H54 (cell line): ENCODE data around the gene ZNF292.
A peak's percentile ranks its signal among the peaks of the same experiment; 100 is the strongest.
"Not testable (repeated sequence)": the region's sequence is repeated elsewhere in the genome, so short reads cannot be mapped to it uniquely, and the experiment has no call there.

Experiments used
- DNase-seq: peaks from one replicate; pipeline ENCODE4 v3.0.0; 2011; ENCODE audit warnings: low spot score, mixed read lengths; ENCODE audit not compliant: insufficient read length
- FAIRE-seq: peaks from 3 replicates; lab custom pipeline; 2011; peaks lifted over from hg19 to GRCh38; lab: Jason Lieb, UNC
- POLR2A ChIP-seq: IDR thresholded peaks from 2 replicates; pipeline ENCODE4 v1.6.1; 2011; ENCODE audit warnings: low read depth, mild to moderate bottlenecking, low read length

ZNF292 gene

DNA sequence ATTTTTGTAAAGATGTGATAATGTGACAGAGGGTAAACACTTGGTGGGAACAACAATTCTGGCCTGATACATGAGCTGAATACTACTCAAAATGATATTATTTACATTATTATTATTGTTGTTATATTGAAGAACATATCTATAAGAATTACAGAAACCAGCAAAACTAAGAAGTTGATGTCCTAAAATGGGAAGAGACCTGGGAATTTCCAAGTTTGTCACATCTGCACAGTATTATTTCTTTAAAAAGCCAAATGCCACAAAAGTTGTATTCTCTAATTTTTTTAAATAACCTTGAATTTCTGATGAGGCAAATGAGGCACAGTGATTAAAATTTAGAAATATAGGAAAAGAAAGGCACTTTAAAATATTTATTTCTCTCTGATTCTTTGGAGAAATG lies 5.0 kb upstream of the ZNF292 start:
- FAIRE-seq = no peak
- TF ChIP-seq POLR2A = no peak
- DNase-seq = no peak

DNA sequence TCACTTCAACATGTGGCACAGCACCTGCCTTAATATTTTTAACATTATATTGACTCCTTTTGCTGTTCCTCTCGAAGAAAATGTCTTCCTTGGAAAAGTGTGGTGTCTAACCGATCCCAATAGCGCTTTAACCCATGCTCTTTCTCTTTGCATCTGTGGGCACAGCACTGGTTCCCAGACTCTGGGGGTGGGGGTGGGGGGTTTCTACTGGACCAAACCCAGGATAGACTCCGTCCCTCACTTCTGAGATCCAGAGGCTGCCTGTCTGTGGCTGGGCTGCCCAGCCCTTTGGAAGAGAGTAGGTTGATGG lies 3.9 kb upstream of the ZNF292 start:
- no peak for DNase-seq
- no peak for TF ChIP-seq POLR2A
- FAIRE-seq = no peak

GRCh38 chr6:87151781-87152525 lies 3.4 kb upstream of the ZNF292 start:
- TF ChIP-seq POLR2A = peak; percentile 18; the same call in 1 of the 2 replicates
- FAIRE-seq (no peak), DNase-seq (peak; percentile 23)

- DNase-seq (no peak), FAIRE-seq (no peak)
- no peak for TF ChIP-seq POLR2A
Measured at GRCh38 chr6:87152526-87152955, 2.8 kb upstream of the ZNF292 start.

- no peak for TF ChIP-seq POLR2A
- peak; percentile 64 for DNase-seq
- peak; percentile 96 for FAIRE-seq
Measured at GRCh38 chr6:87154641-87154992, 748 bp upstream of the ZNF292 start.

DNA sequence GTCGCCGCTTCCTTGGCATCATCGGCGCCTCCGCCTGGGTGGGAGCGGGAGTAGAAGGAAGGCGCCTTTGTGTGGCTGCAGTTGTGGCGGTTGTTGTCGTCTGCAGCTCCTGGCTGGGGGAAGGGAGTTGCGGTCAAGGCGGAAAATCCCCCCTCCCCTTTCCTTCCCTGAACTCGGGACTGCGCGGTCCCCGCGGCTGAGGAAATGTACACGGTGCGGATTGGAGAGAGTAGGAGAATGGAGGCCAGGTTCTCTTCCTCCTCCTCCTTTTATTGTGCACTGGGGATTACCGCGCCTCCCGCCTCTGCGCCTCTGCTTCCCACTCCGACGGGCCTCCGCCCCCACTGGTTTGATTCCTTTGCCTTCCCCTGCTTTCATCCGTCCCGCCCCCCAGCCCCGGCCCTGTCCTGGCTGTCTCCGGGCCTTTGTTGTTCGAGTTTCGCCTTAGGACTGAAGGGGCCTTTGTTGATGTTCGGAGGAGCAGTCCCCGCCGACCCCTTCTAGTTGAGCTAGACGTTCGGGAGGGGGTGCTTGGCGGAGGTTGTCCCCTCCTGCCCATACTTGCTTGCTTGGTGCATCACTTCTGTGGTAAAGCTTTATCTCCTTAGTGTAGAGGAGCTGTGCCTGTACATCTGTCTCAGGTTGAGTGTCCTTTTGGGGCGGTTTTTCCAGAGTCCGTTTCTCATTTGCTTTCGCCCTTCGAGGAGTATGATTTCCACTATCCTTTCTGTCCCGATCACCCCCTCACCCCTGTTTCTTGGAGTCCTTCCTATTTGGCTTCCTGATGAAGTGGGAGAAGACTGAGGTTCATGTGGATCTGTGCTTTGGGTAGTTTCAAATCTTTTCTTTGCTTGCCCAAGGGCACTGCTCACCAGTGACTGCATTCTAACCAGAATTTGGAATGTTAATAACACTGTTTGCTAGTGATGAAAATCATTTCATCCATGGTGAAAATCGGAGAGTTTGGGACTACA lies 764 bp downstream of the ZNF292 start:
- TF ChIP-seq POLR2A = no peak
- FAIRE-seq (peak; percentile 15), DNase-seq (peak; percentile 19)

DNA sequence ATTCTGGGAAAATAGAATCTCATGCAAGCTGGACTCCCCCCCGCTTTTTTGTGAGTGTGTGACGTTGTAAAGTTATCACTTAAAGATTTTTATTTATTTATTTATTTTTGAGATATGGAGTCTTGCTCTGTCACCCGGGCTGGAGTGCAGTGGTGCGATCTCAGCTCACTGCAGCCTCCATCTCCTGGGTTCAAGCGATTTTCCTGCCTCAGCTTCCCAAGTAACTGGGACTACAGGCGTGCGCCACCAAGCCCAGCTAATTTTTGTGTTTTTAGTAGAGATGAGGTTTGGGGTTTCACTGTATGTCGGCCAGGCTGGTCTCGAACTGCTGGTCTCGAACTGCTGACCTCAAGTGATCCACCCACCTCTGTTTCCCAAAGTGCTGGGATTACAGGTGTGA lies 2.2 kb downstream of the ZNF292 start:
- FAIRE-seq, DNase-seq: not testable (repeated sequence)

GRCh38 chr6:87161299-87161698 lies 5.9 kb downstream of the ZNF292 start:
- FAIRE-seq (no peak), DNase-seq (no peak)
- TF ChIP-seq POLR2A = no peak

DNA sequence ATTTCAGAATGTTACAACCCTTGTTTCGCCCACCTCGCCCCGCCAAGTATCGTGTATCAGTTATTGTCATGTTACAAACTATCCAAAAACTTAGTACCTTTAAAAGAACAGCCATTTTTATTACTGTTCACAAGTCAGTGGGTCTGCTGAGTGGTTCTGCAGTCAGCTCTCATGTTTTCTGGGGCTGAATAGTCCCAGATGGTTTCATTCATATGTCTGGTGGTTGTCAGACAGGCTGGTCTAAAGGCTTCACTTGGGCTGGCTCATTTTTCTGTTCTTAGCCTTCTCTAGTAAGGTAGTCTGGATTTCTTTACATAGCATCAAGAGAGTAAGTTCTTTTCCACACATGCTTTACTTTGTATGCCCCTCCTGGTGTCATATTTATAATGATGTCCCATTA lies 8.6 kb downstream of the ZNF292 start:
- FAIRE-seq (no peak), DNase-seq (no peak)
- TF ChIP-seq POLR2A = no peak

GRCh38 chr6:87164506-87164905 lies 9.1 kb downstream of the ZNF292 start:
- TF ChIP-seq POLR2A = no peak
- DNase-seq (no peak), FAIRE-seq (no peak)

DNA sequence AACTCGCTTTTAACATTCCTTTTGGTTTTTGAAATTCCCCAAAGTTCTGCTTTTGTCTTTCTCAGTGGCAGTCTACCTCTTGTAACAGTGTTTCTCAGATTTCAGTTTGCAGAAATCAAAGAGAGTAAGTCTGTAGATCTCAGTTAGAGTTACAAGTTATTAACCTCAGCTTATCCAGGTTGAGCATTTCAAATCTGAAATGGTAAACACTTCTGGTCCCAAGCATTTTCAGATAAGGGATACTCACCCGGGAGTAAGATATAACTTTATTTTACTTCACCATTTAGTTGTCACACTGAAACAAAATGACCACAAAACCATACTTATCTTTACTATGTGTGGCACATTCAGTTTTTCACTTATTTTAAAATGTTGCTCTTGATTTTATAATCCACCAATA lies 9.8 kb downstream of the ZNF292 start:
- FAIRE-seq (peak; percentile 72), DNase-seq (no peak)
- TF ChIP-seq POLR2A = no peak

DNA sequence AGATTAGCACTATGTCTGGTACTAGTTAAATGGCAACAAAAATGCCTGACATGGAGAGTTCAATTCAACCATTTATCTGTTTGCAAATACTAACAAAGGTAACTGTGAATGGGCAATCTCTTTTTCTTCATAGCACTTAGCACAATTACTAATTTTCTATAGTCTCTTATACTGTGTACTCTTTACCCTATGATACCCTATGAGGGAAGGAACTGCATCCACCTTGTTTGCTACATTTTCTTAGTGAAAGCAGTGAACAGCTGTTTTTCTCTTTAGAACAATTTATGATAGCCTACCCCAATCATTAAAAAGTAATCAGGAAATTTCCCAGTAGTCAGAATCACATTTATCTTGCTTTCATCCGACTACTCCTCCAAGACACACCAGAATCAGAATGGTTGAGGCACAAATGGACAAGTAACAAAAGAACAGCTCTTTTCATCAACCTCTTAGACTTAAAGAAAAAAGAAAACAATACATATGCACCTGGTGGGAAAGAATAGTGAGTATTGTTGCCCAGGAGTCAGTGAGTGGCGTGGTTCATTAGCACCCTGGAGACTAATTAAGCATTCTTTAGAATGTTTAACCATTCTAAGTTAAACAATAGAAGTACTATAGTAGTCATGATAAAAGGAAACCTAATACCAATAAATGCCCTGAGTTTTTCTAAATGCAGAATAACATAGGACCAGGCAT lies 16.7 kb downstream of the ZNF292 start:
- no peak for FAIRE-seq
- TF ChIP-seq POLR2A = no peak
- no peak for DNase-seq

DNA sequence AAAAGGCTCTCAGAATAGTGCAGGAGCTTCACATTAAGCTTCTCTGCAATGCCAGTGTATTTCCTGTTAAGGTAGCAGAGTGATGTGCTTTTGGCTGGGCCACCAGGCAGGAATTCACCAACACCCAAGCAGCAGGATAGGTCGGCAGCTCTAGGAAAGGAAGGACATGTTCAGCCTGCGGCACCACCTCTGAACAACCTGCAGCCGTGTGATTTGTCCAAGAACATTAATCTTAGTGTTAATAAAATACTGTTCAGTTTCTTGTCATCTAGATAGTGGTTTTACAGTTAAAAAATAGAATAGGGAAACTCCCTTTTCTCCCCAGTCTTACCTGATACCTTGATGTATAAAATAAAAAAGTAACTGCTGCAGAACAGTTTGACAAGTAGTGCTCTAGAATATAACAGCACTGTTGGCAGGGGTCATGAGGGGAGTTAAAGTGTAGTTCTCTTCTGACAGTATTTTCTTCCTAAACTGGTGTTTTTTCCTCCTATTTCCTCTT lies 18.8 kb downstream of the ZNF292 start:
- FAIRE-seq = peak; percentile 58

GRCh38 chr6:87176493-87176892 lies 21.1 kb downstream of the ZNF292 start:
- DNase-seq = no peak
- TF ChIP-seq POLR2A = no peak
- FAIRE-seq = no peak

More for the DNA sequence above, 18.8 kb downstream of the ZNF292 start:
- TF ChIP-seq POLR2A = no peak
- DNase-seq = no peak
